ENCODE measurements around the gene RYR1.

Gene RYR1

GRCh38 chr19:38445362-38445761 is 11.9 kb downstream of the RYR1 start:
- no peaks in the 10 kb centered on the region for H3K36me3 ChIP-seq (ENCODE audit: insufficient read depth, low read length)
- H3K27me3 ChIP-seq (ENCODE audit: insufficient read depth, low read length) = no peaks in the 10 kb centered on the region
- H2AFZ ChIP-seq (ENCODE audit: low read length, unreplicated experiment) = no peak overlapping the region
- no peaks in the 10 kb centered on the region for H3K4me1 ChIP-seq (ENCODE audit: control insufficient read depth, insufficient read depth, low read length, unreplicated experiment)
- no peak overlapping the region for H3K4me3 ChIP-seq (ENCODE audit: low read depth, low read length)
- no peak overlapping the region for H3K27ac ChIP-seq (ENCODE audit: low read depth, low read length)
- no peaks in the 10 kb centered on the region for H3K79me2 ChIP-seq (ENCODE audit: control insufficient read depth, insufficient read depth, low read length, unreplicated experiment)

GRCh38 chr19:38448225-38448624 is 14.7 kb downstream of the RYR1 start:
- Histone ChIP-seq H3K27ac (ENCODE audit: low read depth, low read length) (no peak overlapping the region), H2AFZ (ENCODE audit: low read length, unreplicated experiment) (no peak overlapping the region), H3K36me3 (ENCODE audit: insufficient read depth, low read length) (no peaks in the 10 kb centered on the region), H3K4me1 (ENCODE audit: control insufficient read depth, insufficient read depth, low read length, unreplicated experiment) (no peaks in the 10 kb centered on the region), H3K27me3 (ENCODE audit: insufficient read depth, low read length) (no peaks in the 10 kb centered on the region), H3K79me2 (ENCODE audit: control insufficient read depth, insufficient read depth, low read length, unreplicated experiment) (no peaks in the 10 kb centered on the region), H3K4me3 (ENCODE audit: low read depth, low read length) (no peak overlapping the region)

GRCh38 chr19:38449518-38449917 is 16.0 kb downstream of the RYR1 start:
- Histone ChIP-seq H3K36me3 (ENCODE audit: insufficient read depth, low read length) (no peaks in the 10 kb centered on the region), H3K27ac (ENCODE audit: low read depth, low read length) (no peak overlapping the region), H3K4me3 (ENCODE audit: low read depth, low read length) (no peak overlapping the region), H3K4me1 (ENCODE audit: control insufficient read depth, insufficient read depth, low read length, unreplicated experiment) (no peaks in the 10 kb centered on the region), H3K79me2 (ENCODE audit: control insufficient read depth, insufficient read depth, low read length, unreplicated experiment) (no peaks in the 10 kb centered on the region), H3K27me3 (ENCODE audit: insufficient read depth, low read length) (no peaks in the 10 kb centered on the region), H2AFZ (ENCODE audit: low read length, unreplicated experiment) (no peak overlapping the region)

- Histone ChIP-seq H3K27me3 (ENCODE audit: insufficient read depth, low read length) (no peaks in the 10 kb centered on the region), H3K4me1 (ENCODE audit: control insufficient read depth, insufficient read depth, low read length, unreplicated experiment) (no peaks in the 10 kb centered on the region), H2AFZ (ENCODE audit: low read length, unreplicated experiment) (no peak overlapping the region), H3K4me3 (ENCODE audit: low read depth, low read length) (no peak overlapping the region), H3K79me2 (ENCODE audit: control insufficient read depth, insufficient read depth, low read length, unreplicated experiment) (no peaks in the 10 kb centered on the region), H3K27ac (ENCODE audit: low read depth, low read length) (no peak overlapping the region), H3K36me3 (ENCODE audit: insufficient read depth, low read length) (no peaks in the 10 kb centered on the region)
Measured at GRCh38 chr19:38451036-38451435, 17.5 kb downstream of the RYR1 start.

- Histone ChIP-seq H3K4me1 (ENCODE audit: control insufficient read depth, insufficient read depth, low read length, unreplicated experiment) (no peaks in the 10 kb centered on the region), H3K27me3 (ENCODE audit: insufficient read depth, low read length) (no peaks in the 10 kb centered on the region), H3K27ac (ENCODE audit: low read depth, low read length) (no peak overlapping the region), H3K36me3 (ENCODE audit: insufficient read depth, low read length) (no peaks in the 10 kb centered on the region), H3K79me2 (ENCODE audit: control insufficient read depth, insufficient read depth, low read length, unreplicated experiment) (no peaks in the 10 kb centered on the region), H2AFZ (ENCODE audit: low read length, unreplicated experiment) (no peak overlapping the region), H3K4me3 (ENCODE audit: low read depth, low read length) (no peak overlapping the region)
Measured at GRCh38 chr19:38451629-38452028, 18.1 kb downstream of the RYR1 start.

- Histone ChIP-seq H3K79me2 (ENCODE audit: control insufficient read depth, insufficient read depth, low read length, unreplicated experiment) (no peaks in the 10 kb centered on the region), H3K4me3 (ENCODE audit: low read depth, low read length) (no peak overlapping the region), H3K27ac (ENCODE audit: low read depth, low read length) (no peak overlapping the region), H3K4me1 (ENCODE audit: control insufficient read depth, insufficient read depth, low read length, unreplicated experiment) (no peaks in the 10 kb centered on the region), H3K27me3 (ENCODE audit: insufficient read depth, low read length) (no peaks in the 10 kb centered on the region), H3K36me3 (ENCODE audit: insufficient read depth, low read length) (no peaks in the 10 kb centered on the region), H2AFZ (ENCODE audit: low read length, unreplicated experiment) (no peak overlapping the region)
Measured at GRCh38 chr19:38452430-38453366, 19.2 kb downstream of the RYR1 start.

- H3K27ac ChIP-seq (ENCODE audit: low read depth, low read length) = no peak overlapping the region
- no peaks in the 10 kb centered on the region for H3K27me3 ChIP-seq (ENCODE audit: insufficient read depth, low read length)
Measured at GRCh38 chr19:38453596-38453995, 20.1 kb downstream of the RYR1 start.

GRCh38 chr19:38455031-38455430 is 21.5 kb downstream of the RYR1 start:
- no peak overlapping the region for H2AFZ ChIP-seq (ENCODE audit: low read length, unreplicated experiment)
- H3K4me1 ChIP-seq (ENCODE audit: control insufficient read depth, insufficient read depth, low read length, unreplicated experiment) = no peaks in the 10 kb centered on the region
- no peak overlapping the region for H3K4me3 ChIP-seq (ENCODE audit: low read depth, low read length)
- H3K79me2 ChIP-seq (ENCODE audit: control insufficient read depth, insufficient read depth, low read length, unreplicated experiment) = no peaks in the 10 kb centered on the region
- no peaks in the 10 kb centered on the region for H3K27me3 ChIP-seq (ENCODE audit: insufficient read depth, low read length)
- no peak overlapping the region for H3K27ac ChIP-seq (ENCODE audit: low read depth, low read length)
- no peaks in the 10 kb centered on the region for H3K36me3 ChIP-seq (ENCODE audit: insufficient read depth, low read length)

More at GRCh38 chr19:38453596-38453995, 20.1 kb downstream of the RYR1 start:
- no peak overlapping the region for H3K4me3 ChIP-seq (ENCODE audit: low read depth, low read length)
- no peaks in the 10 kb centered on the region for H3K4me1 ChIP-seq (ENCODE audit: control insufficient read depth, insufficient read depth, low read length, unreplicated experiment)
- H2AFZ ChIP-seq (ENCODE audit: low read length, unreplicated experiment) = no peak overlapping the region
- no peaks in the 10 kb centered on the region for H3K36me3 ChIP-seq (ENCODE audit: insufficient read depth, low read length)
- H3K79me2 ChIP-seq (ENCODE audit: control insufficient read depth, insufficient read depth, low read length, unreplicated experiment) = no peaks in the 10 kb centered on the region

GRCh38 chr19:38457202-38457601 is 23.7 kb downstream of the RYR1 start:
- Histone ChIP-seq H3K36me3 (ENCODE audit: insufficient read depth, low read length) (no peaks in the 10 kb centered on the region), H3K4me3 (ENCODE audit: low read depth, low read length) (no peak overlapping the region), H3K4me1 (ENCODE audit: control insufficient read depth, insufficient read depth, low read length, unreplicated experiment) (no peaks in the 10 kb centered on the region), H2AFZ (ENCODE audit: low read length, unreplicated experiment) (no peak overlapping the region), H3K79me2 (ENCODE audit: control insufficient read depth, insufficient read depth, low read length, unreplicated experiment) (no peaks in the 10 kb centered on the region), H3K27me3 (ENCODE audit: insufficient read depth, low read length) (no peaks in the 10 kb centered on the region), H3K27ac (ENCODE audit: low read depth, low read length) (no peak overlapping the region)

- Histone ChIP-seq H3K36me3 (ENCODE audit: insufficient read depth, low read length) (no peaks in the 10 kb centered on the region), H3K4me3 (ENCODE audit: low read depth, low read length) (no peak overlapping the region), H3K27me3 (ENCODE audit: insufficient read depth, low read length) (no peaks in the 10 kb centered on the region), H3K79me2 (ENCODE audit: control insufficient read depth, insufficient read depth, low read length, unreplicated experiment) (no peaks in the 10 kb centered on the region), H3K27ac (ENCODE audit: low read depth, low read length) (no peak overlapping the region), H2AFZ (ENCODE audit: low read length, unreplicated experiment) (no peak overlapping the region), H3K4me1 (ENCODE audit: control insufficient read depth, insufficient read depth, low read length, unreplicated experiment) (no peaks in the 10 kb centered on the region)
Measured at GRCh38 chr19:38457690-38458405, 24.4 kb downstream of the RYR1 start.

- Histone ChIP-seq H3K4me1 (ENCODE audit: control insufficient read depth, insufficient read depth, low read length, unreplicated experiment) (no peaks in the 10 kb centered on the region), H3K27ac (ENCODE audit: low read depth, low read length) (no peak overlapping the region), H2AFZ (ENCODE audit: low read length, unreplicated experiment) (no peak overlapping the region), H3K4me3 (ENCODE audit: low read depth, low read length) (no peak overlapping the region), H3K27me3 (ENCODE audit: insufficient read depth, low read length) (no peaks in the 10 kb centered on the region), H3K79me2 (ENCODE audit: control insufficient read depth, insufficient read depth, low read length, unreplicated experiment) (no peaks in the 10 kb centered on the region), H3K36me3 (ENCODE audit: insufficient read depth, low read length) (no peaks in the 10 kb centered on the region)
Measured at GRCh38 chr19:38458991-38459390, 25.5 kb downstream of the RYR1 start.

All from ACC112 (cell line).